WTC11 (cell line): ENCODE data around the gene WASF3. TPM values are rescaled to one million over a fixed set of nuclear protein-coding genes. Genes with fewer than 3 reads are reported as not detected.

ENCODE experiments used
- ATAC-seq: fragments of 200-7000 bp; cut with Tn5 transposase; 2 replicates; pipeline ENCODE4 v1.10.0; 2021; ENCODE audit warnings: mild to moderate bottlenecking, moderate library complexity
- CTCF ChIA-PET: fragments of 300-600 bp; sonication (Branson Sonifier 250); formaldehyde crosslinking; loops from one replicate; lab custom pipeline; 2021; ENCODE audit warnings: antibody characterized with exemption; lab: Charles Lee
- POLR2A ChIA-PET: fragments of 350-600 bp; sonication (Branson Sonifier 250); formaldehyde crosslinking; loops from one replicate; lab custom pipeline; 2021; ENCODE audit warnings: antibody characterized with exemption; lab: Charles Lee
- DNase-seq: peaks from one replicate; pipeline ENCODE4 v3.0.0; 2021; ENCODE audit warnings: low spot score
- H3K27ac Mint-ChIP-seq: 2 replicates; pipeline ENCODE4 v1.8.0; 2021; ENCODE audit warnings: mixed read lengths
- H3K27me3 Mint-ChIP-seq: 2 replicates; pipeline ENCODE4 v1.8.0; 2021; ENCODE audit warnings: low read depth, mild to moderate bottlenecking, moderate library complexity, mixed read lengths
- H3K36me3 Mint-ChIP-seq: 2 replicates; pipeline ENCODE4 v1.8.0; 2021; ENCODE audit warnings: mixed read lengths
- H3K4me1 Mint-ChIP-seq: 2 replicates; pipeline ENCODE4 v1.8.0; 2022; ENCODE audit warnings: mixed read lengths
- H3K4me3 Mint-ChIP-seq: 2 replicates; pipeline ENCODE4 v1.8.0; 2021; ENCODE audit warnings: mild to moderate bottlenecking, moderate library complexity, mixed read lengths
- H3K9me3 Mint-ChIP-seq: 2 replicates; pipeline ENCODE4 v1.8.0; 2021; ENCODE audit warnings: mixed read lengths
- ESRRA ChIP-seq: sonication (generic); formaldehyde crosslinking; IDR thresholded peaks from 2 replicates; pipeline ENCODE4 v1.8.1; 2022; ENCODE audit warnings: mild to moderate bottlenecking, missing genetic modification reagents, borderline replicate concordance
- ETV6 ChIP-seq: sonication (generic); formaldehyde crosslinking; IDR thresholded peaks from 2 replicates; pipeline ENCODE4 v1.8.1; 2022; ENCODE audit warnings: mild to moderate bottlenecking, missing genetic modification reagents
- JUN ChIP-seq: sonication (generic); formaldehyde crosslinking; IDR thresholded peaks from 2 replicates; pipeline ENCODE4 v1.8.0; 2023; ENCODE audit warnings: mild to moderate bottlenecking, missing genetic modification reagents
- KAT7 ChIP-seq: sonication (generic); formaldehyde crosslinking; IDR thresholded peaks from 2 replicates; pipeline ENCODE4 v1.8.1; 2023; ENCODE audit warnings: missing genetic modification reagents, mild to moderate bottlenecking, borderline replicate concordance
- MLX ChIP-seq: sonication (generic); formaldehyde crosslinking; IDR thresholded peaks from 2 replicates; pipeline ENCODE4 v1.8.1; 2023; ENCODE audit warnings: mild to moderate bottlenecking, missing genetic modification reagents, moderate library complexity
- MYBL2 ChIP-seq: sonication (generic); formaldehyde crosslinking; IDR thresholded peaks from 2 replicates; pipeline ENCODE4 v1.8.1; 2023; ENCODE audit warnings: mild to moderate bottlenecking, moderate library complexity, missing genetic modification reagents
- RELA ChIP-seq: sonication (generic); formaldehyde crosslinking; IDR thresholded peaks from 2 replicates; pipeline ENCODE4 v1.8.1; 2022; ENCODE audit warnings: missing genetic modification reagents, mild to moderate bottlenecking, borderline replicate concordance
- TEAD1 ChIP-seq: sonication (generic); formaldehyde crosslinking; IDR thresholded peaks from 2 replicates; pipeline ENCODE4 v1.8.0; 2022; ENCODE audit warnings: mild to moderate bottlenecking, missing genetic modification reagents
- USF2 ChIP-seq: sonication (generic); formaldehyde crosslinking; IDR thresholded peaks from 2 replicates; pipeline ENCODE4 v1.8.1; 2023; ENCODE audit warnings: mild to moderate bottlenecking, missing genetic modification reagents, moderate library complexity
- ZBTB21 ChIP-seq: sonication (generic); formaldehyde crosslinking; IDR thresholded peaks from 2 replicates; pipeline ENCODE4 v1.8.1; 2023; ENCODE audit warnings: mild to moderate bottlenecking, missing genetic modification reagents, borderline replicate concordance
- ZNF416 ChIP-seq: fragments of 250-450 bp; sonication (Bioruptor Pico); IDR thresholded peaks from 2 replicates; pipeline ENCODE4 v1.9.0; 2021; ENCODE audit warnings: mild to moderate bottlenecking, inconsistent platforms
- total RNA-seq: library from RNA; stranded (reverse); gene quantifications from 3 replicates; pipeline ENCODE4 v1.2.3, GENCODE V29; 2021
- TF ChIP-seq, protein P1 (sequence below): sonication (generic); formaldehyde crosslinking; IDR thresholded peaks from 2 replicates; pipeline ENCODE4 v1.8.1; 2023; ENCODE audit warnings: mild to moderate bottlenecking, missing genetic modification reagents, borderline replicate concordance
- TF ChIP-seq, protein P2 (sequence below): sonication (generic); formaldehyde crosslinking; conservative IDR thresholded peaks from 2 replicates; pipeline ENCODE4 v1.8.1; 2022; ENCODE audit warnings: mild to moderate bottlenecking, missing genetic modification reagents
- TF ChIP-seq, protein P3 (sequence below): sonication (generic); formaldehyde crosslinking; IDR thresholded peaks from 2 replicates; pipeline ENCODE4 v1.8.0; 2022; ENCODE audit warnings: missing genetic modification reagents

WASF3 gene
- total RNA-seq, 1 experiment from 2014 or later = 26.8 TPM

GRCh38 chr13:26688286-26688685, 130.8 kb downstream of the WASF3 start (continued):
- TF ChIP-seq, protein P1, sequence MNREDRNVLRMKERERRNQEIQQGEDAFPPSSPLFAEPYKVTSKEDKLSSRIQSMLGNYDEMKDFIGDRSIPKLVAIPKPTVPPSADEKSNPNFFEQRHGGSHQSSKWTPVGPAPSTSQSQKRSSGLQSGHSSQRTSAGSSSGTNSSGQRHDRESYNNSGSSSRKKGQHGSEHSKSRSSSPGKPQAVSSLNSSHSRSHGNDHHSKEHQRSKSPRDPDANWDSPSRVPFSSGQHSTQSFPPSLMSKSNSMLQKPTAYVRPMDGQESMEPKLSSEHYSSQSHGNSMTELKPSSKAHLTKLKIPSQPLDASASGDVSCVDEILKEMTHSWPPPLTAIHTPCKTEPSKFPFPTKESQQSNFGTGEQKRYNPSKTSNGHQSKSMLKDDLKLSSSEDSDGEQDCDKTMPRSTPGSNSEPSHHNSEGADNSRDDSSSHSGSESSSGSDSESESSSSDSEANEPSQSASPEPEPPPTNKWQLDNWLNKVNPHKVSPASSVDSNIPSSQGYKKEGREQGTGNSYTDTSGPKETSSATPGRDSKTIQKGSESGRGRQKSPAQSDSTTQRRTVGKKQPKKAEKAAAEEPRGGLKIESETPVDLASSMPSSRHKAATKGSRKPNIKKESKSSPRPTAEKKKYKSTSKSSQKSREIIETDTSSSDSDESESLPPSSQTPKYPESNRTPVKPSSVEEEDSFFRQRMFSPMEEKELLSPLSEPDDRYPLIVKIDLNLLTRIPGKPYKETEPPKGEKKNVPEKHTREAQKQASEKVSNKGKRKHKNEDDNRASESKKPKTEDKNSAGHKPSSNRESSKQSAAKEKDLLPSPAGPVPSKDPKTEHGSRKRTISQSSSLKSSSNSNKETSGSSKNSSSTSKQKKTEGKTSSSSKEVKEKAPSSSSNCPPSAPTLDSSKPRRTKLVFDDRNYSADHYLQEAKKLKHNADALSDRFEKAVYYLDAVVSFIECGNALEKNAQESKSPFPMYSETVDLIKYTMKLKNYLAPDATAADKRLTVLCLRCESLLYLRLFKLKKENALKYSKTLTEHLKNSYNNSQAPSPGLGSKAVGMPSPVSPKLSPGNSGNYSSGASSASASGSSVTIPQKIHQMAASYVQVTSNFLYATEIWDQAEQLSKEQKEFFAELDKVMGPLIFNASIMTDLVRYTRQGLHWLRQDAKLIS (CRISPR knock-in tag) = no peak
- TF ChIP-seq, protein P2, sequence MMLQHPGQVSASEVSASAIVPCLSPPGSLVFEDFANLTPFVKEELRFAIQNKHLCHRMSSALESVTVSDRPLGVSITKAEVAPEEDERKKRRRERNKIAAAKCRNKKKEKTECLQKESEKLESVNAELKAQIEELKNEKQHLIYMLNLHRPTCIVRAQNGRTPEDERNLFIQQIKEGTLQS (CRISPR knock-in tag) = no peak
- TF ChIP-seq MYBL2 (CRISPR knock-in tag) = no peak

DNA sequence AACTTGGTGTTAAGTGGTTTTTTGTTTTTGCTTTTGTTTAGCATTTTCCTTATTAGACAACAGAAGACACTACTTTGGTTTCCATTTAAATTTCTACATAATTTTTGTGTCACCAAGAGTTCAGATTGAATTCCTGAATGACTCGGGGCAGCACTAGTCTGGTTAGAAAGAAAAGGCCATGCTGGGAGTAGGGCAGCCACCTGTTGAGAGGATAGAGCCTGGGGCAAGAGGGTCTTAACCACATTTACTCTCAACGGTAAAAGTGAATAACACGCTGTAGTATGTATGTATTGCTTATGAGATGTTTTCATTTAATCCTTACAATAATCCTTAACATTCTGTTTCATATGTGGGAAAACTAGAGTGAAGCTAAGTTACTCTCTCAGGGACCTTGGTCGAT, 131.5 kb downstream of the WASF3 start:
- peaks cover 4% of the 10 kb centered on the region for H3K4me1 Mint-ChIP-seq
- CTCF ChIA-PET = interaction anchor here (2.0 kb wide), 1 partner anchor 9 kb away, joined by 13 read pairs; no protein-coding TSS in a partner anchor
- H3K27ac Mint-ChIP-seq = no peak overlapping the region
- no peak for ATAC-seq
- H3K4me3 Mint-ChIP-seq = no peak overlapping the region
- no peak for TF ChIP-seq ZBTB21
- no peak for TF ChIP-seq TEAD1 (CRISPR knock-in tag)
- POLR2A ChIA-PET = no interaction called here
- H3K27me3 Mint-ChIP-seq = no peaks in the 10 kb centered on the region
- DNase-seq = no peak
- peaks cover 32% of the 10 kb centered on the region for H3K36me3 Mint-ChIP-seq
- H3K9me3 Mint-ChIP-seq = peaks cover 14% of the 10 kb centered on the region; the same call in 1 of the 2 replicates

DNA sequence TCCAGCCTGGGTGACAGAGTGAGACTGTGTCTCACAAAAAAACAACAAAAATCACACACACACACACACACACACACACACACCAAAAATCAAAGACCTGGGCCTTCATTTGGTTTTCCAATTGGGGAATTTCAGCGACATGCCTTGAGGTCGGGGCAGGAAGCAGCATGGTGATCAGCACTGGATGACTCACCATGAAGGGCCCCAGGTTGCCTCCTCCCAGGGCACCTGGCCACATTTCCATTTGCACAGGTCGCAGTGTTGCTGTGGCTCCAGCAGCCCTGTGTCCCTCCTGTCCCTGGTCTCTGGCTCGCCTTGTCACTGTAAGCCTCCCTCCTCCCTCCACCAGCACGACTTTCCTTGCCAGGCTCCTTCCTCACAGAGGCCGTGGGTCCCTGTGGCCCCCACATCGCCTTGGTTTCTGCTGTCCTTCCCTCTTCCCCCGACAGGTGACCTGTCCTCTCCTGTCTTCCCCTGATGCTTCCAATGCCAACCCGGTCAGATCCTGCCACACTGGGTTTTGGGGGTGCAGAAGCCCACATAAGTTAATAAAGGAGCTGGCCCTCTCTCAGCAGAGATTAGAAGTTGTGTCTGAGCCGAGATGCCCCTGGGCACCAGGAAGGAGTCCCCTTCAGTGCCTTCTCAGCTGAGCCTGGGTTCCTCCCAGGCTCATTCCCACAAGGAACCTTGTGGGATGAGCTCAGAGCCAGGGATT, 136.4 kb downstream of the WASF3 start:
- Mint-ChIP-seq H3K4me1 (peaks cover 16% of the 10 kb centered on the region), H3K4me3 (no peak overlapping the region), H3K36me3 (peaks cover 21% of the 10 kb centered on the region), H3K27ac (peak overlapping the region; percentile 30; the same call in 1 of the 2 replicates), H3K9me3 (peaks cover 13% of the 10 kb centered on the region; the same call in 1 of the 2 replicates), H3K27me3 (peaks cover 6% of the 10 kb centered on the region; the same call in 1 of the 2 replicates)
- ChIA-PET CTCF (interaction anchor here (0.7 to 1.2 kb wide), 2 partner anchors 14 to 509 kb away, joined by 4 read pairs; no protein-coding TSS in a partner anchor), POLR2A (no interaction called here)
- TF ChIP-seq JUN (CRISPR knock-in tag) = no peak
- TF ChIP-seq, protein P2 (CRISPR knock-in tag) = no peak
- no peak for TF ChIP-seq ESRRA (CRISPR knock-in tag)
- no peak for TF ChIP-seq RELA
- no peak for TF ChIP-seq MLX
- no peak for TF ChIP-seq ETV6 (CRISPR knock-in tag)
- TF ChIP-seq KAT7 = no peak
- TF ChIP-seq ZNF416 (CRISPR knock-in tag) = no peak
- TF ChIP-seq, protein P3, sequence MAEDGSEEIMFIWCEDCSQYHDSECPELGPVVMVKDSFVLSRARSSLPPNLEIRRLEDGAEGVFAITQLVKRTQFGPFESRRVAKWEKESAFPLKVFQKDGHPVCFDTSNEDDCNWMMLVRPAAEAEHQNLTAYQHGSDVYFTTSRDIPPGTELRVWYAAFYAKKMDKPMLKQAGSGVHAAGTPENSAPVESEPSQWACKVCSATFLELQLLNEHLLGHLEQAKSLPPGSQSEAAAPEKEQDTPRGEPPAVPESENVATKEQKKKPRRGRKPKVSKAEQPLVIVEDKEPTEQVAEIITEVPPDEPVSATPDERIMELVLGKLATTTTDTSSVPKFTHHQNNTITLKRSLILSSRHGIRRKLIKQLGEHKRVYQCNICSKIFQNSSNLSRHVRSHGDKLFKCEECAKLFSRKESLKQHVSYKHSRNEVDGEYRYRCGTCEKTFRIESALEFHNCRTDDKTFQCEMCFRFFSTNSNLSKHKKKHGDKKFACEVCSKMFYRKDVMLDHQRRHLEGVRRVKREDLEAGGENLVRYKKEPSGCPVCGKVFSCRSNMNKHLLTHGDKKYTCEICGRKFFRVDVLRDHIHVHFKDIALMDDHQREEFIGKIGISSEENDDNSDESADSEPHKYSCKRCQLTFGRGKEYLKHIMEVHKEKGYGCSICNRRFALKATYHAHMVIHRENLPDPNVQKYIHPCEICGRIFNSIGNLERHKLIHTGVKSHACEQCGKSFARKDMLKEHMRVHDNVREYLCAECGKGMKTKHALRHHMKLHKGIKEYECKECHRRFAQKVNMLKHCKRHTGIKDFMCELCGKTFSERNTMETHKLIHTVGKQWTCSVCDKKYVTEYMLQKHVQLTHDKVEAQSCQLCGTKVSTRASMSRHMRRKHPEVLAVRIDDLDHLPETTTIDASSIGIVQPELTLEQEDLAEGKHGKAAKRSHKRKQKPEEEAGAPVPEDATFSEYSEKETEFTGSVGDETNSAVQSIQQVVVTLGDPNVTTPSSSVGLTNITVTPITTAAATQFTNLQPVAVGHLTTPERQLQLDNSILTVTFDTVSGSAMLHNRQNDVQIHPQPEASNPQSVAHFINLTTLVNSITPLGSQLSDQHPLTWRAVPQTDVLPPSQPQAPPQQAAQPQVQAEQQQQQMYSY = no peak
- TF ChIP-seq USF2 (CRISPR knock-in tag) = no peak
- DNase-seq (no peak), ATAC-seq (peak; percentile 26; the same call in 1 of the 2 replicates)
